T-helper 2 cell treated with Interferon-gamma antibody and Interleukin-4, amounts not matched to agents 100 ng/mL and 5 ng/mL, for 36 hours (primary cell): ENCODE data around the gene FRMD4A. TPM values are rescaled to one million over a fixed set of nuclear protein-coding genes. Genes with fewer than 3 reads are reported as not detected.
"Not testable (repeated sequence)": the region's sequence is repeated elsewhere in the genome, so short reads cannot be mapped to it uniquely, and the experiment has no call there.

Experiments used
- intact Hi-C: fragments of 100-400 bp; cut with micrococcal nuclease; formaldehyde crosslinking; loops from one replicate; pipeline ENCODE4 v1.15.1; 2023
- total RNA-seq: library from RNA; stranded (reverse); gene quantifications from 2 replicates; pipeline ENCODE4 v1.2.3, GENCODE V29; 2022

FRMD4A gene
- total RNA-seq, 1 donor from 2014 or later, result 0.27 TPM

- intact Hi-C loops, result no loop called here
These were observed 177.1 kb downstream of the FRMD4A start for GRCh38 chr10:14153570-14154055.

- intact Hi-C loops, result no loop called here
These were observed 179.2 kb downstream of the FRMD4A start for GRCh38 chr10:14151571-14151970.

- intact Hi-C loops, result no loop called here
These were observed 180.2 kb downstream of the FRMD4A start for GRCh38 chr10:14150526-14150925.

GRCh38 chr10:14146501-14146900 is 184.2 kb downstream of the FRMD4A start:
- intact Hi-C loops, result no loop called here

- intact Hi-C loops, result no loop called here
These were observed 184.7 kb downstream of the FRMD4A start for GRCh38 chr10:14146025-14146424.

- intact Hi-C loops, result no loop called here
These were observed 186.3 kb downstream of the FRMD4A start for GRCh38 chr10:14144451-14144850.

GRCh38 chr10:14142606-14143250 is 188.0 kb downstream of the FRMD4A start:
- intact Hi-C loops, result no loop called here

- intact Hi-C loops, result no loop called here
These were observed 189.4 kb downstream of the FRMD4A start for GRCh38 chr10:14141283-14141682.

GRCh38 chr10:14137391-14137790 is 193.3 kb downstream of the FRMD4A start:
- intact Hi-C loops, result no loop called here

- intact Hi-C loops, result not testable (repeated sequence)
These were observed 195.5 kb downstream of the FRMD4A start for GRCh38 chr10:14135196-14135595.

- intact Hi-C loops, result no loop called here
These were observed 196.4 kb downstream of the FRMD4A start for GRCh38 chr10:14134275-14134674.

- intact Hi-C loops, result no loop called here
These were observed 199.3 kb downstream of the FRMD4A start for GRCh38 chr10:14131261-14131960.

GRCh38 chr10:14129770-14130169 is 201.0 kb downstream of the FRMD4A start:
- intact Hi-C loops, result no loop called here

GRCh38 chr10:14128519-14128918 is 202.2 kb downstream of the FRMD4A start:
- intact Hi-C loops, result no loop called here

- intact Hi-C loops, result no loop called here
These were observed 203.9 kb downstream of the FRMD4A start for GRCh38 chr10:14126697-14127440.

GRCh38 chr10:14125564-14125963 is 205.2 kb downstream of the FRMD4A start:
- intact Hi-C loops, result no loop called here

GRCh38 chr10:14124941-14125340 is 205.8 kb downstream of the FRMD4A start:
- intact Hi-C loops, result no loop called here

GRCh38 chr10:14123139-14123538 is 207.6 kb downstream of the FRMD4A start:
- intact Hi-C loops, result no loop called here

GRCh38 chr10:14120812-14121211 is 209.9 kb downstream of the FRMD4A start:
- intact Hi-C loops, result no loop called here

- intact Hi-C loops, result no loop called here
These were observed 211.8 kb downstream of the FRMD4A start for GRCh38 chr10:14118953-14119352.

- intact Hi-C loops, result no loop called here
These were observed 213.9 kb downstream of the FRMD4A start for GRCh38 chr10:14116837-14117236.

- intact Hi-C loops, result no loop called here
These were observed 214.7 kb downstream of the FRMD4A start for GRCh38 chr10:14116021-14116420.
